GM23248 (cell line): ENCODE data around the gene THSD7A.

Experiments
- EZH2 ChIP-seq: fragments of 200-600 bp; sonication (generic); IDR thresholded peaks from 2 replicates; pipeline ENCODE4 v1.6.1; 2018; ENCODE audit warnings: antibody characterized with exemption, mild to moderate bottlenecking; ENCODE audit not compliant: insufficient read depth, poor library complexity, severe bottlenecking
- EZH2phosphoT487 ChIP-seq: fragments of 200-600 bp; sonication (generic); IDR thresholded peaks from 2 replicates; pipeline ENCODE4 v1.6.1; 2018; ENCODE audit warnings: antibody characterized with exemption, moderate library complexity, mild to moderate bottlenecking, low read depth; ENCODE audit not compliant: insufficient read depth

- TF ChIP-seq EZH2 (no peak), EZH2phosphoT487 (no peak)
Observed at GRCh38 chr7:11848251-11848650, 16.3 kb upstream of the THSD7A start.
